NCI-H128 (cell line): ENCODE results near the gene LRRC32.
"Not testable (repeated sequence)": the region's sequence is repeated elsewhere in the genome, so short reads cannot be mapped to it uniquely, and the experiment has no call there.

Experiments used
- DNase-seq: peaks from one replicate; lab custom pipeline; 2025; ENCODE audit not compliant: unreplicated experiment; lab: John Stamatoyannopoulos, UW

The LRRC32 gene

DNA sequence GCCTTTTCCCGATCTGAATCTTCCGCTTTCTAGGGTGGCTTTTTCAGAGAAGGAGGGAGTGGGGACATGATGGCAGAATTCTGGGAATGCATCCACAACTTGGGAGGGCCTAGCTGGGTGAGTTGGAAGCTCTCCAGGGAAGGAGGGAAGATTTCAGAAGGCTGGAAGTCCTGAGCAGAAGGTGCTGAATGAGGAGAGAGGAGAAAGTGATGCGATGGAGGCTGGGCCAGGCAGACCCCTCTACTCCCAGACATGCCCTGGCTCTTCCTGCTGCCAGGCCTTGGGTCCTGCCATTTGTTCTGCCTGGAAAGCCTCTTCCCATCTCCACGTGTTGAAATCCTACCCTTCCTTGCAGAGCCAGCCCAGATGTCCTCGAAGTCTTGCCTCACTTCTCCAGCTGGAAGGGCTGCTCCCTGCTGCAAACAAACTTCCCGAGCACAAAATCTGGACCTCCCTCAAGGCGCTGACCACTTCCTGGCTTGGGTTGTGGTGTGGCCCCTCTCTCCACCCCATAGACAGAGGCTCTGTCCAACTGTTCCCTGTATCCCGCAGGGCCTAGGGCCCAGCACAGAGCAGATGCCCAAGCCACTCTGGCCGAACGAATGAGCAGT, 16.8 kb downstream of the LRRC32 start:
- DNase-seq = no peak

DNA sequence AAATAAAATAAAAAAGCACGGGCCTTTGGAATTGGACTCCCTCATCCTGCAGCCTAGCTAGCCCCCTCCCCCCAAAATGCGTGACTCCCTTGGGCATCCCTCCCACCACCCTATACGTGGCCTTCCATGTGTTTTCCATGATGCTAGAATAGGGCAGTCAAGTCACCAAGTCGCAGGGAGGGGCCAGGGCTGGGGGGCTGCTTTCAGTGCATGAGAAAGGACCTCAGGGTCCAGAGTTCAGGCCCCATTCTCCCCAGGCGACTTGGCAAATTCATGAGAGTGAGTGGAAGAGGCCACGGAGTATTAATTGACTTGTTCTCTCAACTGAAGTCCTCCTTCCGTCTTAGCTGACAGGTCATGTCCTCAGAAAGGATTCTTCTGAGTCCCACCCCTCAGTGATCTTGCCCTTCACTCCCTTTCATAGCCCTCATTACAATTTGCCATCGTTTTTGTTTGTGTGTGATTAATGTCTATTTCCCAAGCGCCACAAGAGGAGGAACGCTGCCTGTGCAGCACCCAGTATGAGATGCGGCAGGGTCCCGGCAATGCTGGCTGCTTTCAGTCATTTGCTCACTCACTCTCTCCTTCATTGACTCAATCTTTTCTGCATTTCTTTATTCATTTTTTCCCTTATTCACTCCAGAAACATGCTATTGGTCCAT, 17.4 kb downstream of the LRRC32 start:
- DNase-seq = no peak

DNA sequence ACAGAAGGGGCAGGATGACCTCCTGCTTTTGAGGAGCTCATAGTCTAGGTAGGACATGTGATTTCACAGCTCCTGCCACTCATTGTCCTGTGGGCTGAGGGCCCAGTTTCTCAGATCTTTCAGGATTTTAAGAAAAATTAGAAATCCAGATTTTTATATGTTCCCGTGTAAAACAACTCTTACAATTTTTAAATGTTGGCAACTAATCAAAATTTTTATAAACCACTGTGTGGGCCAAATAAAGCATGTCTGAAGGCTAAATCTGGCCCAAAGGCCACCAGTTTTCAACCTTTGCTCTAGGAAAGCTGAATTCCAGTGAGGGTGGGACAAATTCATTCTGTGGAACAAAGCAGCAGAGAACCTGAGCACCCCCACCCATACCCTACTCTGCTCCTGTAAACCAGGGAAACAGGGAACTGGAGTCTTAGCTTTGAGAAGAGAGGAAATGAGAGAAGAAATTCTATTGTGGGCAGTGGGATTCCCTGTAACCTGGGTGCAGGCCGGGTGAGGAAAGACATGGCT, 20.6 kb downstream of the LRRC32 start:
- no peak for DNase-seq

DNA sequence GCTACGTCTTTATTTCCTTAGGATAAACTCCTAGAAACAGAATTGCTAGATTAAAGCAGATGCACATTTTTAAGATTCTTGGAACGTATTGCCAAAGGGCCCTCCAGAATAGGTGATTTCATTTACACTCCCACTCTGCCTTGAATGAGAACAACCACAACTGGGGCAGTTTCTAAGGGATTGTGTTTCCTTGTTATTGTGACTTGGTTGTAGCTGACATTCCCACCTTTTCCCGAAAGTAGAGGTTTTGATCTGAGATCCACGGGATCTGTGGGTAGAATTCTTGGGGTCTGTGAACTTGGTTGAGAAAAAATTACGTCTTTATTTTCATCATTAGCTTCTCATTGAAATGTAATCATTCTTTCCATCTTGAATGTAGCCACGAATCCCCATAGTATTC, 21.5 kb downstream of the LRRC32 start:
- DNase-seq = no peak

DNA sequence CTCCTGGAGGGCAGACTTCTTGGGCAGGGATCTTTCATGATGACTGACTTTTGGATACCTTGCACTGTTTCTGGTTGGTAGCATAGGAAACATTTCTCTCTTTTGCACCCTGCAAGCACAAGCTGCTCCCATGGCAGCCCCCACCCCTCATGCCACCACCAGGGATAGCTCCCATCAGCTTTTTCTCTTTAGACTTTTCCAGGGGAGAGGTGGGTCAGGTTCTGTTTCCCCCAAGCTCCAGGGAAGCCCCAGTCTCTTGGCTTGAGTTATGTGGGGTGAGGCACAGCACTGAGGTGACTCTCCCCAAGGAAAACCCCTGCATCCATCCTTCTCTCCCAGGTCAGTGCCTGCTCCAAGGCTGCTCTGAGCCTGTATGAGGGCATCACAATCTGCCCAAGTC, 22.5 kb downstream of the LRRC32 start:
- DNase-seq = no peak

DNA sequence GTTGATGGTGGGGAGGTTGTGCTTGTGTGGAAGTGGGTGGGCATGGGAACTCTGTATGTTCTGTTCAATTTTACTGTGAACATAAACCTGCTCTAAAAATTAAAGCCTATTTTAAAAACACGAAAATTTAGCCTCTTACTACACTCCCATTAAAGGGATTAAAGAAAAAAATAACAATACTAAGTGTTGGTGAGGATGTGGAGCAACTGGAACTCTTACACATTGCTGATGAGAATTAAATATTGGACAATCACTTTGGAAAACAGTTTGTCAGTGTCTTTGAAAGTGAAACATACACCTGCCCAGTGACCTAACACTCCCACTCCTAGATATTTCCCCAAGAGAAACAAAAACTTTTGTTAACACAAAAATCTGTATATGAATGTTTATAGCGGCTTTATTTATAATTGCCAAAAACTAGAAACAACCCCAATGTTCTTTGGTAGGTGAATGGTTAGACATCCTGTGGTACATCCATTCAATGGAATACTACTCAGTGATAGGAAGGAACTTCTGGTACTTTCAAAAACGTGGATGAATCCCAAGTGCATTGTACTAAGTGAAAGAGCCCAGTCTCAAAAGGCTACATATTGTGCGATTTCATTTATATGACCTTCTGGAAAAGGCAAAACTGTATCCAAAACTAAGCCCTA, 23.5 kb downstream of the LRRC32 start:
- no peak for DNase-seq

DNA sequence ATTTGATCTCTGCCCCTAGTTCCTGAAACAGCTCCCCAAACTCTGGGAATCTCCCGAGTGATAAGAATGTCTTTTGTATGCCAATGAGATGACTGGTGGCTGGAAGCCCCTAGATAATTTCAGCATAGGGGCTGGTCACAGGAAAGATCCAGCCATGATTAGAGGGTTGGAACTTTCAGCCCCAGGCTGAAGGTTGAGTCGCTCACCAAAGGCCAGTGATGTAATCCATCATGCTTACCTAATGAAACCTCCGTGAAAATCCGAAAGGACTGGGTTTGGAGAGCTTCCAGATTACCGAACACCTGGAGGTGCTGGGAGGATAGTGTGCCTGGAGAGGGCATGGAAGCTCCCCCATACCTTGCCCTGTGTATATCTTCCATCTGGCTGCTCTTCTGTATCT, 26.0 kb downstream of the LRRC32 start:
- DNase-seq = no peak

DNA sequence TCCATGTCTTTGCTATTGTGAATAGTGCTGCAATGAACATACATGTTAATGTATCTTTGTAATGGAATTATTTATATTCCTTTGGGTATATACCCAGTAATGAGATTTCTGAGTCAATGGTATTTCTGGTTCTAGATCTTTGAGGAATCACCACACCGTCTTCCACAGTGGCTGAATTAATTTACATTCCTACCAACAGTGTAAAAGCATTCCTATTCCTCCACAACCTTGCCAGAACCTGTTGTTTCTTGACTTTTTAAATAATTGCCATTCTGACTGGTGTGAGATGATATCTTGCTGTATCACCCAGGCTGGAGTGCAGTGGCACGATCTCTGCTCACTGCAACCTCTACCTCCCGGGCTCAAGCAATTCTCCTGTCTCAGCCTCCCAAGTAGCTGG, 26.8 kb downstream of the LRRC32 start:
- DNase-seq = not testable (repeated sequence)

DNA sequence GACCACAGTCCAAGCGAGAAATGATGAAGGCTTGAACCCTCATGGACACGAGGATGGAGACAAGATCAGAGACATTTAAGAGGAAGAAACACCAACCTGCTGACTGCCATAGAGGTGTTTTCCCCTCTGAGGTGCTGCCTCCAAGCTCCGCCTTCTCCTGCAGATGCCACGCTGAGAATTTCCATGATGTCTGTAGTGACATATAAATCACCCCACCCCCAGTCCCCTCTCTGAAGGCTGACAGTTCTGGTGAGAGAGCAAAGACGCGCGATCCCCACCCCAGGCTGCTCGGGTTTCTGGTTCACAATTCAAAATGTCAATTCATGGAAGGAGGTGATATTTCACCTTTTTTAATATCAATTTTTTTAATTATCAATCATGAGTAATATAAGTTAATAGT, 28.2 kb downstream of the LRRC32 start:
- DNase-seq = no peak

DNA sequence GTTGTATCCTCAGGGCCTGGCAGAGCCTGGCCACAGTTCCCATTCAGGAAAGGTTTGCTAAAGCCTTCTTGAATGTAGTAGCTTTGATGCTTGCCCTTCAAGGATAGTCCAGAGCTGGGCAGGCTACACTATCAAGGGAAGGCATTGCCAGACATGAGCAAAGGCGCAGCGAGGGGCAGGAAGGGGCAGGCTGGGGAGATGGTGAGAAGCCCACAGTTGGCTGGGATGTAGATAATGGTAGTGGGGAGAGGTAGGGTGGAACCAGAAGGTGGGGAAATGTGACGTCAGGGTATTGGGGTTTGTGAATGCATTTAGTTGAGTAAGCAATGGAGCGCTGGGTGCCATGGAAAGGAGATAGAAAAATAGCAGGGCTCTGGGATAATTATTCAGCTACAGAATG, 28.6 kb downstream of the LRRC32 start:
- DNase-seq = no peak

DNA sequence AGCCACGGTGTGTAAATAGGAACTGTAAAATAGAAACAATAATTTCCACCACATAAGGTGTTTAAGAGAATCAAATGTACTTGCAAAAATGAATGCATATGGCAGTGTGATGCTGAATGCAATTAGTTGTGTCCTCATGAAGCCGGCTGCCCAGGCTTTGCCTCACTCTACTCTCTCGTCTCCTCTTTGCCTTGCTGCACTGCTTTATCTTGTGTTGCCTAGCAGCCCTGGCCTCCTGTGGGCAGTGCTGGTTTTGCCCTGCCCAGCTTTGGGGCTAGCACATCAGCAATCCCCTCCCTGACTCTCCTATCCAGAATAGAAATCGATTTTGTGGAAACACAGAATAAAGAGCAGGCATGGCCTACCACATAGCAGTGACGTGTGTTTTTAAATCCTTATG, 30.0 kb downstream of the LRRC32 start:
- no peak for DNase-seq

DNA sequence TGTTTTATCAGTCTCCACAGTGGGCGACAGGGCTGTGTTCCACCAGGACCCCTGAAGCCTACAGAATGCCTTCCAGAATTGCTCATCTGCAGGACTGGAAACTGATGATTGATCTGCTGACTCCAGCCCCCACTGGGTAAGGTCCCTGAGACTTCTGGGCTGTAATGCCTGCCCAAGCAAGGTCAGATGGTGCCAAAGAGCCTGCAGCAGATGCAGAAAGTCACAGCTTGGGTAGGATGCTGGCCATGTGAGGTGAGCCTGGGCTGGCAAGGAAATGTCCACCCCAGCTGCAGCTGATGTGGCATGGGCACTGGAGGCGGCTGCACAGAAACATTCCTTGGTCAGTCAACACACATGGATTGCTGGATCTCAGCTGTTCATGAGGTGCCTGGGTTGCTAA, 30.9 kb downstream of the LRRC32 start:
- DNase-seq = no peak

DNA sequence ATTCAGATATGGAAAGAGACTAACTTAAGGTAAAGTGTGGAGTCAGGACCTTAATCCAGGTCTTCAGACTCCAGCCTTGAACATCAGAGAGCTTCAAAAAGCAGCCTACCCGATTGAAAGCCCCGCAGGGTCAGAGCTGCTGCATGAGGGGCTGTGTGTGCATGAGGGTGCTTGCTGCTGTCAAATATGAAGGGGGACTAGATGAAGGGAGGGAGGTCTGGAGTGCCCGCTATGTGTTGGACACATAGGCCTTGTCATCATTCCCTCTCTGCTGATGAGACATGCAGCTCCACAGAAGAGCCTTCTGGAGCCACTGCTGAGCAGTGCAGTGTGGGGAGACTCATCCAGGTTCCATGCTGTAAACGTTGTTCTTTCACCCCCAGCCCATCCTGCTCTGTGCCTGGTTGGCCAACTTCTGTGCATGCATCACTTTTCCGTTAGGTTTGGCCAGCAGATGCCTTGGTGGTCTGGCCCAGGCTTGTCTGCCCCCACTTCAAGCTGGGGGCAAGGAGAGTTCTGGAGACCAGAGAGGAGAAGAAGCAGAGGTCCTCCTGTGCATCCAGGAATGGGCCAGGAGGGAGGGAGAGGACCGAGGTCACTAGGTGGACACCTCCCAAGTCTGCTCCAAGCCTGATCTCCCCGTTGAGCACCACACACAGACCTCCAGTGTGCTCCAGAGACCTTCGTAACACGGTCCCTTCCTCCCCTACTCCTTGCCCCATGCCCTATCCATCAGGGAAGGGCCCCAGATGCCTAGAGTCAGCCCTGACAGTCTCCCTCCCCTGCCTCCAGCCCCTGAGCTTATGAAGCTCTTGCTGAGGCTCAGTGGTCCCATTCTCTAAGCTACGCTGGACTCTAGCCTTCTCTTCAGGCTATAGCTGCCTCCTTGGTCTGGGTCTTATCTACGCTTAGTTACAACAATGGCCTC, 32.0 kb downstream of the LRRC32 start:
- no peak for DNase-seq

DNA sequence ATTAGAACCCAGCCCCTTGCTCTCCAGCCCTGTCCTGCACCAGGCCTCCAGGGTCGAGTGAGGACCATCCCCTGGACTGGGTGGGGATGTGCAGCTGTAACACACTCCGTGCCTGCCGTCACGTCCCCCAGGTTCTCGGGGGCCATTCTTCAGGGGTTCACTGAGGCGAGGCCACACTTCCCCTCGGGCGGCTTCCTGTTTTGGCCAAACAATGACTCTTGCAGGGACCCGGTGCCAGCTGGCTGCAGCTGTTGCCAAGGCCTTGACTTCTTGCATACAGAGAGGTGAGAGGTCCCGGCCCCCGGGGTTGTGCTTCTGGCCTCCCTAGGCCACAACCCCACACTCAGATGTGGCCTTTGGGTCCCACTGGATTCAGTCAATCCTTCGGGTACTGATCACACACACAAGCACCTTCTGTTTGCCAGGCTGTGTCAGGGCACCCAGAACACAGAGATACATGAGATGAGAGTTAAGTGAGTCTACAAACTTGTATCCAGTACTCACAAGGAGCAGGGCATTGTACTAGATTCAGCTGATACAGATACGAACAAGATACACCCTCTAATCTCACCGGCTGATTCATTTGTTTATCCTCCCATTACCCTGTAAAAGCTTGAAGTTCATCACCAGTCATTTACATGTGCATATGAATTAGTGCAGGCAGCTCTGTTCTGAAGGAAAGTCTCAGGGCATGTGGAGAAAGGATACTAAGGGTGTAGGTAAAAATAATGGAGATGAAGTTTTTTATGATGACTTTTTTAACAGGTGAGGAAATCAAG, 32.9 kb downstream of the LRRC32 start:
- DNase-seq = no peak

DNA sequence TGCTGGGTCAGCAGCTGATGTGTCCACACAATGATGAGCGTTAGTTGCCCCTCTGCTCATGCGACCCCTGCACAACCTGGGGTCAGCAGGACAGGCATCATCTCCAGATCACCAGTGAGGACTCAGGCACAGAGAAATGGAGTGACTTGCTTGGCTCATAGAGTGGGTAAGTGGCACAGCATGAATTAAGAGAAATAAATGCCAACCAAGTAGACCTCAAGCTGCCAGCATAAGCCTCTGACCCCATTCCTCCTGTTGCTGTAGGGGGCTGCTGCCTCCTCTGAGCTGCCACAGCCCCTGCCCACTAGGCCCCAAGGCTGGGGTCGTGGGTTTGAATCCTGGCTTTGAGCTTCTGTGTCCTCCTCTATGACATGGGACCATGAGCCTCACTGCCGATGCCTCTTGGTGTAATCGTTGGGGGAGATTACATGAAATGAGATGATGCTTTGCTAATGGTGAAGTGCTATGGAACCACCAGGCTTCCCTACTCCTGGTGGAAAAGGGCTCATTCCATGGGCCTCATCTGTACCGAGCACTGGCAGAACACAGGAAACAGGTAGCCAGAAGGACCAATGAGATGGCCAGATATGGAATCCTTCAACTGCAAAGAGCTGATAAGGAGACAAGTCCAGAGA, 33.6 kb downstream of the LRRC32 start:
- no peak for DNase-seq

DNA sequence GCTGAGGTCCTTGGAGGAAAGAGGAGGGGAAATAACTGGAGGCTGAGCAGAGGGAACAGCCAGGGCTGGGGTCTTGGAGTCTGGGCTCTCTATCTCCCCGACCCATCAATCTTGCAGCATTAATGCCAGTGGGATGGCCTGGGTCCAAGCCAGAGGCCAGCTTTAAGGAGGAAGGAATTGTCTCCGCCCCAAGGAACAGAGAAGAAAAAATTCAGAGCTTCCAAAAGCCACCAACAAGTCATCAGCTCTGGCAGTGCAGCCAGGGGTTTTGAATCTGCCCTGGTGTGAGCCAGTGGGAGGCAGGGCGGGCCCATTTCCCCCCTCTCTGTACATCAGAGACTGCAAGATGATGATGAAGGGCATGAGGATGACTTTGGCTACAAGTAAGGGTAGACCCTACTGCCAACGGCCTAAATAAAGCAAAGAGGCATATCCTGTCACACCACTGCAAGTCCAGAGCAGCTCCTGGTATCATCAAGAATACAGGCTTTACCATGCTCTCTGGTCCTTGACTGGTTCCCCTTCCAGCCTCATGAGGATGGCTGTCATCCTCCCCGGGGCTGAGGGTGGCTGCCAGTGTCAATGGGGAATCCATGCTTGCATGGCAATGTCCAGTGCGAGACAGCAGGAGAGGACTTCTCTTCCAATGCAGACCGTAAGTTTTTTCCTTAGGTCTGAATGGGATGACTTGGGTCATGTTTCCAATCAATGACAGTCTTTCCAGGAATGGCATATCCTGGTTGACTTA, 34.4 kb downstream of the LRRC32 start:
- DNase-seq = no peak

DNA sequence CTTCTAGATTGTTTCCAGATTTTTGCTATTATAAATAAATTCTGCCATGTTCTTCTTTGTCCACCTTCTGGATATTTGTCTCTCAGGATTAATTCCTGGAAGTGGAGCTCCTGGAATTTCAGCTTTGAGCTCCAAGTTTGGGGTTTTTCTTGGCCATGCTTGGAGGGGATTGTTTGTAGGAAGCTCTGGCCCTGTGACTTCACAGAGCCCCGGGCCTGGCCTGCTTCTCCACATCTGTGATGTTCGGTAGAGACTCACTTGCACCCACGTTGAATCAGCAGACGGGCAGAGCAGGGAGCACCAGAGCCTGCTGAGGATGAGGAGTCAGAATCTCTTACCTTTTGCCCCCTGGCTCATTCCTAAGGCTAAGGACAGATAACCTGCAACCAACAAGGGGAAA, 35.7 kb downstream of the LRRC32 start:
- DNase-seq = no peak

DNA sequence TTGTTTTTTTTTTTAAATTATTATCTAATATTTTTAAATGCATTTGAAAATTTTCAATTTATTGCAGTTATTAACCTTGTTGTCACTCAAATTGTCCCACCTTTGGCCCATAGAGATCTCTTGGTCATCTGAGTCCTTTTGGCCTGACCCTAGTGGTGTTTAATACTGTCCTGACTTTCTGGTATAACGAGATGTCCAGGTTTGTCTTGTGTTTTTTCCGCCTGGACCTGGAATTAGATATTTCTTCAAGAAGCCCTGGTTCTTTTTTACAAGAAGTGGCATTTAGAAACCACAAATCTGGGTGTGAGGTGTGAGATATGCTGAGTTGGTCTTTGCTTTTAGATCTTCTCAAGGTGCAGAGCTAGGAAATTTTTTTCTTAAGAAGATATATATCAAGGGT, 38.1 kb downstream of the LRRC32 start:
- DNase-seq = no peak

DNA sequence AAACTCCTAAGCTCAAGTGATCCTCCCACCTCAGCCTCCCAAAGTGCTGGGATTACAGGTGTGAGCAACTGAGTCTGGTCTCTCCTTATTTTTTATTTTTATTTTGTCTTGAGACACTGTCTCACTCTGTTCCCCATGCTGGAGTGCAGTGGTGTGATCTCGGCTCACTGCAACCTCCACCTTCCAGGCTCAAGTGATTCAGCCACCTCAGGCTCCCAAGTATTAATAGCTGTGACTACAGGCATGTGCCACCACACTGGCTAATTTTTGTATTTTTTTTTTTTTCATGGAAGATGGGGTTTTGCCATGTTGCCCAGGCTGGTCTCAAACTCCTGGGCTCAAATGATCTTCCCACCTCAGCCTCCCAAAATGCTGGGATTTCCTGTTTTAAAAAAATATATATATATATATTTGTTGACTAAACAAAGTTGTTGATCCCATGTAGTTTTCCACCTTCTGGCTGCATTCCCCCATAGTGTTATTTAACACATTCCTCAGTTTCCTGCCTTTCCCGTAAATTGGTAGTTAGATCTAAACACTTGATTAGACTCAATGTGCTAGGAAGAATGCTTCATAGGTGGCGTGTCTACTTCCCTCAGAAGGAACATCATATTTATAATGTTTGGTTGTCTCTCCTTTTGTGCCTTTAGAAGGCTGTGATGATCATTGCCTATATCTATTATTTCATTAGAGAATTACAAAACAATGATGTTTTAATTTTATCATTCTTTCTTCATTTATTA, 38.8 kb downstream of the LRRC32 start:
- no peak for DNase-seq
